HG03064 (cell line): ENCODE results near the gene U2AF1L4.
"Not testable (repeated sequence)": the region's sequence is repeated elsewhere in the genome, so short reads cannot be mapped to it uniquely, and the experiment has no call there.

Experiments used
- ATAC-seq: cut with Tn5 transposase; IDR thresholded peaks from one replicate; pipeline ENCODE4 v1.9.1; 2021; ENCODE audit warnings: low read depth; ENCODE audit not compliant: unreplicated experiment

U2AF1L4 gene

GRCh38 chr19:35781650-35782049, 36.4 kb upstream of the U2AF1L4 start:
- no peak for ATAC-seq

- ATAC-seq, result no peak
Measured at GRCh38 chr19:35780717-35781116, 35.5 kb upstream of the U2AF1L4 start.

- no peak for ATAC-seq
Measured at GRCh38 chr19:35780058-35780457, 34.8 kb upstream of the U2AF1L4 start.

- ATAC-seq, result no peak
Measured at GRCh38 chr19:35779033-35779432, 33.8 kb upstream of the U2AF1L4 start.

- no peak for ATAC-seq
Measured at GRCh38 chr19:35777961-35778360, 32.7 kb upstream of the U2AF1L4 start.

GRCh38 chr19:35777086-35777841, 32.0 kb upstream of the U2AF1L4 start:
- ATAC-seq, result no peak

GRCh38 chr19:35776102-35776788, 31.0 kb upstream of the U2AF1L4 start:
- ATAC-seq, result no peak

- ATAC-seq, result peak; percentile 78
Measured at GRCh38 chr19:35775298-35776101, 30.3 kb upstream of the U2AF1L4 start, which contains the start of gene ARHGAP33. Gene ARHGAP33, plus strand, starts transcription at chr19:35775564. Its CDS starts 95 bp downstream, at chr19:35775659.

- ATAC-seq, result no peak
Measured at GRCh38 chr19:35775046-35775297, 29.8 kb upstream of the U2AF1L4 start.

- ATAC-seq, result no peak
Measured at GRCh38 chr19:35774274-35775045, 29.2 kb upstream of the U2AF1L4 start.

- ATAC-seq, result no peak
Measured at GRCh38 chr19:35773020-35773806, 28.0 kb upstream of the U2AF1L4 start.

- ATAC-seq, result not testable (repeated sequence)
Measured at GRCh38 chr19:35772362-35772761, 27.1 kb upstream of the U2AF1L4 start.

GRCh38 chr19:35768082-35768421, 22.8 kb upstream of the U2AF1L4 start:
- no peak for ATAC-seq

- no peak for ATAC-seq
Measured at GRCh38 chr19:35767288-35768081, 22.3 kb upstream of the U2AF1L4 start.

GRCh38 chr19:35766571-35767104, 21.4 kb upstream of the U2AF1L4 start:
- no peak for ATAC-seq

- ATAC-seq, result no peak
Measured at GRCh38 chr19:35764432-35765315, 19.5 kb upstream of the U2AF1L4 start.

- ATAC-seq, result no peak
Measured at GRCh38 chr19:35760711-35761349, 15.6 kb upstream of the U2AF1L4 start.

- no peak for ATAC-seq
Measured at GRCh38 chr19:35759697-35760096, 14.5 kb upstream of the U2AF1L4 start.
